Vagina (tissue), 2 donors: ENCODE measurements around the gene CDKN2B-AS1. TPM values are rescaled to one million over a fixed set of nuclear protein-coding genes. Genes with fewer than 3 reads are reported as not detected.

ENCODE experiments used
- DNase-seq, 2 donors: peaks; one replicate each; pipeline ENCODE4 v3.0.0-alpha.2; 2017; ENCODE audit errors: extremely low spot score in 2 of 2
- H3K27ac ChIP-seq: fragments of 200-600 bp; sonication (generic); one replicate; pipeline ENCODE4 v1.5.1; 2019
- H3K27me3 ChIP-seq: fragments of 200-600 bp; sonication (generic); one replicate; pipeline ENCODE4 v1.5.1; 2019
- H3K36me3 ChIP-seq, 2 donors: fragments of 200-600 bp; sonication (generic); one replicate each; pipeline ENCODE4 v1.5.1; 2017 to 2019
- H3K4me1 ChIP-seq: fragments of 200-600 bp; sonication (generic); one replicate; pipeline ENCODE4 v1.5.1; 2019
- H3K4me3 ChIP-seq, 2 donors: fragments of 200-600 bp; sonication (generic); 1 replicate in 1 of 2; 2 replicates in 1 of 2; pipeline ENCODE4 v1.5.1; 2016 to 2019
- H3K9me3 ChIP-seq: fragments of 200-600 bp; sonication (generic); one replicate; pipeline ENCODE4 v1.5.1; 2019
- POLR2A ChIP-seq, 2 donors: fragments of 450-650 bp; IDR thresholded peaks; one replicate each; pipeline ENCODE4 v1.6.1; 2017; ENCODE audit warnings: antibody characterized with exemption in 2 of 2, mild to moderate bottlenecking in 2 of 2, moderate library complexity in 2 of 2
- POLR2AphosphoS5 ChIP-seq, 2 donors: sonication (generic); formaldehyde crosslinking; IDR thresholded peaks; one replicate each; pipeline ENCODE4 v1.9.0; 2017; ENCODE audit warnings: antibody characterized with exemption in 2 of 2, mild to moderate bottlenecking in 2 of 2, low read depth in 1 of 2; ENCODE audit not compliant: insufficient read depth in 1 of 2
- intact Hi-C: fragments of 100-400 bp; cut with DNase I; formaldehyde crosslinking; loops from one replicate; pipeline ENCODE4 v1.15.1; 2023
- total RNA-seq: library from RNA; depleted of rRNA; stranded (reverse); fragments of >200 nt; gene quantifications from one replicate; pipeline ENCODE4 v1.2.3, GENCODE V29; 2016
- TF ChIP-seq, protein P1 (sequence below), 3 experiments: fragments of 450-650 bp in 2 of 3; fragments of 200-600 bp in 1 of 3; sonication (generic) in 1 of 3; IDR thresholded peaks; one replicate each; pipeline ENCODE4 v1.5.1; 2017 to 2019; ENCODE audit warnings: antibody characterized with exemption in 3 of 3, mild to moderate bottlenecking in 2 of 3, moderate library complexity in 2 of 3

CDKN2B-AS1 gene
- total RNA-seq, 1 donor from 2014 or later: 5.9 TPM

- DNase-seq: no peak
- H3K9me3 ChIP-seq: no peaks in the 10 kb centered on the region
- peak within 1 kb of the TSS; percentile 79 for H3K27ac ChIP-seq
- no peaks in the 10 kb centered on the region for H3K36me3 ChIP-seq
- H3K4me3 ChIP-seq: peak within 1 kb of the TSS; percentile 72 to 84
- intact Hi-C loops: no loop called here
- H3K27me3 ChIP-seq: no peaks in the 10 kb centered on the region
- peaks cover 11% of the 10 kb centered on the region for H3K4me1 ChIP-seq
- no peak for TF ChIP-seq POLR2A (IDR thresholded peaks at IDR 0.05)
- TF ChIP-seq, protein P1, sequence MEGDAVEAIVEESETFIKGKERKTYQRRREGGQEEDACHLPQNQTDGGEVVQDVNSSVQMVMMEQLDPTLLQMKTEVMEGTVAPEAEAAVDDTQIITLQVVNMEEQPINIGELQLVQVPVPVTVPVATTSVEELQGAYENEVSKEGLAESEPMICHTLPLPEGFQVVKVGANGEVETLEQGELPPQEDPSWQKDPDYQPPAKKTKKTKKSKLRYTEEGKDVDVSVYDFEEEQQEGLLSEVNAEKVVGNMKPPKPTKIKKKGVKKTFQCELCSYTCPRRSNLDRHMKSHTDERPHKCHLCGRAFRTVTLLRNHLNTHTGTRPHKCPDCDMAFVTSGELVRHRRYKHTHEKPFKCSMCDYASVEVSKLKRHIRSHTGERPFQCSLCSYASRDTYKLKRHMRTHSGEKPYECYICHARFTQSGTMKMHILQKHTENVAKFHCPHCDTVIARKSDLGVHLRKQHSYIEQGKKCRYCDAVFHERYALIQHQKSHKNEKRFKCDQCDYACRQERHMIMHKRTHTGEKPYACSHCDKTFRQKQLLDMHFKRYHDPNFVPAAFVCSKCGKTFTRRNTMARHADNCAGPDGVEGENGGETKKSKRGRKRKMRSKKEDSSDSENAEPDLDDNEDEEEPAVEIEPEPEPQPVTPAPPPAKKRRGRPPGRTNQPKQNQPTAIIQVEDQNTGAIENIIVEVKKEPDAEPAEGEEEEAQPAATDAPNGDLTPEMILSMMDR (IDR thresholded peaks at IDR 0.05): no peak
- no peak for TF ChIP-seq POLR2AphosphoS5 (IDR thresholded peaks at IDR 0.05; ENCODE audit: insufficient read depth in 1 of 2, low read depth in 1 of 2)
These were observed 567 bp upstream of the CDKN2B-AS1 start, which contains the start of gene CDKN2A for GRCh38 chr9:21993893-21994555. TSS of gene CDKN2A (minus strand) at chr9:21994392.

- Histone ChIP-seq H3K36me3 (no peaks in the 10 kb centered on the region), H3K4me1 (peaks cover 11% of the 10 kb centered on the region), H3K4me3 (peak overlapping the region; percentile 72 to 84), H3K9me3 (no peaks in the 10 kb centered on the region), H3K27ac (peak overlapping the region; percentile 79), H3K27me3 (no peaks in the 10 kb centered on the region)
- no peak for DNase-seq
- TF ChIP-seq, protein P1 (IDR thresholded peaks at IDR 0.05): no peak
- no peak for TF ChIP-seq POLR2A (IDR thresholded peaks at IDR 0.05)
- peak in 1 of 2 donors; percentile 66 for TF ChIP-seq POLR2AphosphoS5 (IDR thresholded peaks at IDR 0.05; ENCODE audit: insufficient read depth in 1 of 2, low read depth in 1 of 2)
- intact Hi-C loops: no loop called here
These were observed 545 bp downstream of the CDKN2B-AS1 start for GRCh38 chr9:21995006-21995665.

DNA sequence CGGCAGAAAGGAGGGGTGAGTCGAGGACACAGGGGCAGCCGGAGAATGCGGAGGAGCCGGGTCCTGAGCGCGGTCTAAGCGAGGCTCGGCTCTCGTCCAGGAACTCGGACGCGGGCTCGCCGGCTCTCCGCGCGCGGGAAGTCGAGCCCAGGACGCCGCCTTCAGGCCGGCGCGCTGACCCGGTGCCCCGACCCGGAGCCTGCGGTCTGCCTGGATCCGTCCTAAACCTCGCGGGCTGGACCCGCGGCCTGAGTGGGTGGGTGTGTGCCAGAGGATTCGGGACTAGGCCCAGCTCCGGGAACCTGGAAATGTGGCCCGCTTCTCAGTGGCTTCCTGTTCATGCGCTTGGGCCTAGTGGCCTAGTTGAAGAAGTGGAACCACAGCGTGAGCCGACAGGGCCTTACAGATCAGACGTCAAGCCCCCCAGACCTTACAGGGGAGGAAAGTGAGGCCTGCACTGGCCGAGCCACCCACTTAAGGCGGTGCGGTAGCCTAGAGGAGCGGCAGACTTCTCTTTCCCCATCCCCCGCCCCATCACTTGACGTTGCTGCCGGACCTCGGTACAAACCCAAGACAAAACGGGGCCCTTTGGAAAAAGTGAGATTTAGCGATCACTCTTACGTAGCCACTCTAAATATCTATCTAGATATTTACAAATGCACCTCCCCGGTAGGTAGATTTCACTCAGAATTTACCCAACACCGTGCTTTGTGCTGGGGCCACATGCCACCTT is 1.2 kb downstream of the CDKN2B-AS1 start:
- no peak for DNase-seq
- TF ChIP-seq POLR2A (IDR thresholded peaks at IDR 0.05): no peak
- no peak for TF ChIP-seq POLR2AphosphoS5 (IDR thresholded peaks at IDR 0.05; ENCODE audit: insufficient read depth in 1 of 2, low read depth in 1 of 2)
- TF ChIP-seq, protein P1 (IDR thresholded peaks at IDR 0.05): no peak
- intact Hi-C loops: no loop called here
- Histone ChIP-seq H3K4me1 (peaks cover 11% of the 10 kb centered on the region), H3K27me3 (no peaks in the 10 kb centered on the region), H3K4me3 (peak overlapping the region; percentile 72 to 84), H3K36me3 (no peaks in the 10 kb centered on the region), H3K27ac (peak overlapping the region; percentile 79), H3K9me3 (no peaks in the 10 kb centered on the region)

- intact Hi-C loops: no loop called here
- Histone ChIP-seq H3K36me3 (no peaks in the 10 kb centered on the region), H3K27ac (no peak overlapping the region), H3K27me3 (no peaks in the 10 kb centered on the region), H3K4me1 (peaks cover 11% of the 10 kb centered on the region), H3K4me3 (no peak overlapping the region), H3K9me3 (no peaks in the 10 kb centered on the region)
- DNase-seq: no peak
- TF ChIP-seq POLR2AphosphoS5 (IDR thresholded peaks at IDR 0.05; ENCODE audit: insufficient read depth in 1 of 2, low read depth in 1 of 2) (no peak), POLR2A (IDR thresholded peaks at IDR 0.05) (no peak)
- TF ChIP-seq, protein P1 (IDR thresholded peaks at IDR 0.05): no peak
These were observed 1.8 kb downstream of the CDKN2B-AS1 start for GRCh38 chr9:21996438-21996837.
